Stimulated activated naive CD4-positive, alpha-beta T cell (primary cell): ENCODE results near the gene SIRT2.
"Not testable (repeated sequence)": the region's sequence is repeated elsewhere in the genome, so short reads cannot be mapped to it uniquely, and the experiment has no call there.

Experiments used
- DNase-seq, 6 experiments: peaks; one replicate each; lab custom pipeline; 2025; lab: John Stamatoyannopoulos, UW

SIRT2 gene

GRCh38 chr19:38829203-38829602 lies 70.2 kb downstream of the SIRT2 start:
- not testable (repeated sequence) for DNase-seq
